Retinal pigment epithelial cell (primary cell): ENCODE measurements around the gene SAE1.

ENCODE experiments used
- DNase-seq: peaks from one replicate; pipeline ENCODE4 v3.0.0-alpha.2; 2010; ENCODE audit warnings: low read depth
- H3K4me3 ChIP-seq: 2 replicates; pipeline ENCODE4 v1.5.1; 2011; ENCODE audit warnings: mild to moderate bottlenecking, low read length, control low read depth, moderate library complexity
- TF ChIP-seq, protein P1 (sequence below): conservative IDR thresholded peaks from 2 replicates; pipeline ENCODE4 v1.5.1; 2011; ENCODE audit warnings: low read depth, low read length, control low read depth, inconsistent platforms

Gene SAE1

GRCh38 chr19:47256693-47257410 is 126.2 kb downstream of the SAE1 start:
- peak; percentile 91 for DNase-seq
- H3K4me3 ChIP-seq: peak overlapping the region; percentile 55
- TF ChIP-seq, protein P1, sequence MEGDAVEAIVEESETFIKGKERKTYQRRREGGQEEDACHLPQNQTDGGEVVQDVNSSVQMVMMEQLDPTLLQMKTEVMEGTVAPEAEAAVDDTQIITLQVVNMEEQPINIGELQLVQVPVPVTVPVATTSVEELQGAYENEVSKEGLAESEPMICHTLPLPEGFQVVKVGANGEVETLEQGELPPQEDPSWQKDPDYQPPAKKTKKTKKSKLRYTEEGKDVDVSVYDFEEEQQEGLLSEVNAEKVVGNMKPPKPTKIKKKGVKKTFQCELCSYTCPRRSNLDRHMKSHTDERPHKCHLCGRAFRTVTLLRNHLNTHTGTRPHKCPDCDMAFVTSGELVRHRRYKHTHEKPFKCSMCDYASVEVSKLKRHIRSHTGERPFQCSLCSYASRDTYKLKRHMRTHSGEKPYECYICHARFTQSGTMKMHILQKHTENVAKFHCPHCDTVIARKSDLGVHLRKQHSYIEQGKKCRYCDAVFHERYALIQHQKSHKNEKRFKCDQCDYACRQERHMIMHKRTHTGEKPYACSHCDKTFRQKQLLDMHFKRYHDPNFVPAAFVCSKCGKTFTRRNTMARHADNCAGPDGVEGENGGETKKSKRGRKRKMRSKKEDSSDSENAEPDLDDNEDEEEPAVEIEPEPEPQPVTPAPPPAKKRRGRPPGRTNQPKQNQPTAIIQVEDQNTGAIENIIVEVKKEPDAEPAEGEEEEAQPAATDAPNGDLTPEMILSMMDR: no peak

DNA sequence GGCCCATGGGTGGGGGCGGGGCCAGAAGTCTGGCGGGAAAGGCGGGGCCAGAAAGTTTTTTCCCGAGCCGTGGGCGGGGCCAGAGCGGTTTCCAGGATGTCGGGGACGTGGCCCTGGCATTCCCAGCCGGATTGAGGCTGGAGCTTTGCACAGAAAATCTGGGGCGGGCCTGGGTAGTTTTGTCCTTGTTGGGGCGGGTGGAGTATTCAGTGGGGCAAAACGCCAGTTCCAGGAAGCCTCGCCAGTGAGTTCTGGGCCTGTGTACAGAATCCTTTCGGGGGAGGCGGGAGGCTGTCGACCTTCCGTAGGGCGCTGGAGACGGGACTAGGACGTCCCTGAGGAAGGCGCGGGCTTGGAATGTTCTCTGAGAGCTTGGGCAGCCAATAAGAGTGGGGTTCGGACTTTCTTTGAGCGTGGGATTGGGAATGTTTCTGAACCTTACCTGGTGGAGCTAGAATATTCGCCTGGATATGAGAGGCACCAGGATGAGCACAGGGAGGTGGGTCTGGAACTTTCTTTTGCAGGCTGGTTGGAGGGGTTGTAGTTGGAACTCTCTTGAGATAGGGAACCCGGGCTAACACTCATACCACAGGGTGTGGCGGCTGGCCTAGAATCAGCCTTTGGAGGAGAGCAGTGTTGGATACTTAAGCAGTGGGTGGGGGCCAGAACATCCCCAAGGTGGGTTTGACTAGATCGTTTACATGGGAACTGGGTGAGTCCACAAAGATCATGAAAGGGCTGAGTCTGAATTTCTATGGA is 127.0 kb downstream of the SAE1 start:
- TF ChIP-seq, protein P1: no peak
- DNase-seq: no peak
- H3K4me3 ChIP-seq: peak overlapping the region; percentile 69

GRCh38 chr19:47258434-47258833 is 127.8 kb downstream of the SAE1 start:
- TF ChIP-seq, protein P1: no peak
- no peak for DNase-seq
- peak overlapping the region; percentile 69 for H3K4me3 ChIP-seq

DNA sequence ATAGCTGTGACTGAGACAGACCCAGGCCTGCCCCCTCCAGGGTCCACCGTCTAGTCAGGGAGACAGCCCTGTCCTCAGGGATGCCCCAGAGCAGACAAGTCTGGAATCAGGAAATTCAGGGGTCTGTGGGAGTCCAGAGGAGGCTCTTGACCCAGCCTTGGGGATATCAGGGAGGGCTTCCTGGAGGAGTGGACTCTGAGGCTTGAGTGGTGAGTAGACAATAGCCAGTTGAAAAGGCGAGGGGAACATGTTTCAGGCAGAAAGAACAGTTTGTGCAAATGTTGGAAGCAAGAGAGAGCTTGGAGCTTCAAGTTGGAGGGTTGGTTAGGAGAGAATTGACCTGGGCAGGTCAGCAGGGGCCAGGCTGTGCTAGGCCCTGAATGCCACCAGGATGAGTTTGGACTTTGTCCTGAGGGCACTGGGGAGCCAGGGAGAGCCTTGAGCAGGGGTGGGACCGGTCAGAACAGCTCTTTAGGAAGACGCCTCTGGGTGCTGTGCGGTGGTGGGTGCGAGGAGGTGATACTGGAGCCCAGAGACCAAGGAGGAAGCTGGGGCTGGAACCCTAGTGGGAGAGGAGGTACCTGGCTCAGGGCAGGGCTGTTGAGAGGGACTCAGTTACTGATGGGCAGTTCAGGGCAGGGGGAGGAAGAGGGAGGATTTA is 128.4 kb downstream of the SAE1 start:
- peak overlapping the region; percentile 69 for H3K4me3 ChIP-seq
- no peak for DNase-seq
- TF ChIP-seq, protein P1: no peak
